HCT116 (cell line): ENCODE data around the gene RAD9A.

Experiments used
- POLR2A ChIP-seq: IDR thresholded peaks from 2 replicates; pipeline ENCODE4 v1.7.0; 2011; ENCODE audit warnings: borderline replicate concordance; ENCODE audit not compliant: insufficient read depth, insufficient read length; ENCODE audit errors: extremely low read depth
- TF ChIP-seq, protein P1 (sequence below), 3 experiments: fragments of 200-600 bp in 1 of 3; sonication (generic) in 1 of 3; IDR thresholded peaks in 2 of 3; conservative IDR thresholded peaks in 1 of 3; 2 replicates each; pipeline ENCODE4 v1.5.1; 2012 to 2017; ENCODE audit warnings: low read depth in 2 of 3, low read length in 2 of 3, antibody characterized with exemption in 1 of 3, borderline replicate concordance in 1 of 3, control low read depth in 1 of 3, mild to moderate bottlenecking in 1 of 3, mixed read lengths in 1 of 3, mixed run types in 1 of 3, moderate library complexity in 1 of 3; ENCODE audit not compliant: insufficient read depth in 1 of 3

DNA sequence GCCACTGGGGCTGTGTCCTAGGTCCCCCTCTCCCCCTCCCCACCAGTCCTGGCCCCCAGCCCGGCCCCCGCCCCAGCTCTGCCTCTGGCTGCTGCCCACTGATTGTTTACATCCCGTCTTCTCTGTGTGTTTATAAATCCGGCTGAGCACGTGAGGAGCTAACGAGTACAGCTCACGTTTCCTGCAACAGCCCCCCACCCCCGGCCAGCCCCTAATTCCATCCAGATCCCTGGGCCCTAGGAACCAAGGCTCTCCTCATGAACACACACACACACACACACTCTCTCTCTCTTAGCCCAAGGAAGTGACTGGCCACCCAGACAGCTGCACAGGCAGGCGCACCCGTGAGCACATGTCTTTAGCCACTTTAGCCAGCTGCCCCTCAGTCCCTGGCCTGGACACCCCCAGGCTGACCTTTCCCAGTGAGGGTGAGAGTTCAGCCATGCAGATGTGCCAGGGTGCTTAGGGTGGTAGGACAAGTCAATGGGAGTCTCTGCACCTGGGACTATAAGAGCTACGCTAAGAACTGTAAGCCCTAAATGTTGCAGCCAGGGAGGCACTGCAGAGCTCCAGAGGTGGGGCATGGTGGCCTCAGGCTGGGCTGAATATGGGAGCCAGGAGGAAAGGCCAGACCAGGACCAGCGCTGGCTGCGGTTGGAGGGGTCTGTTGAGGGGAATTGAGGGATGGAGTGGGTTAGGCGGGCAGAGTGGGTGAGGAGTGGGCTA, 21.3 kb upstream of the RAD9A start:
- TF ChIP-seq POLR2A, result no peak
- TF ChIP-seq, protein P1, sequence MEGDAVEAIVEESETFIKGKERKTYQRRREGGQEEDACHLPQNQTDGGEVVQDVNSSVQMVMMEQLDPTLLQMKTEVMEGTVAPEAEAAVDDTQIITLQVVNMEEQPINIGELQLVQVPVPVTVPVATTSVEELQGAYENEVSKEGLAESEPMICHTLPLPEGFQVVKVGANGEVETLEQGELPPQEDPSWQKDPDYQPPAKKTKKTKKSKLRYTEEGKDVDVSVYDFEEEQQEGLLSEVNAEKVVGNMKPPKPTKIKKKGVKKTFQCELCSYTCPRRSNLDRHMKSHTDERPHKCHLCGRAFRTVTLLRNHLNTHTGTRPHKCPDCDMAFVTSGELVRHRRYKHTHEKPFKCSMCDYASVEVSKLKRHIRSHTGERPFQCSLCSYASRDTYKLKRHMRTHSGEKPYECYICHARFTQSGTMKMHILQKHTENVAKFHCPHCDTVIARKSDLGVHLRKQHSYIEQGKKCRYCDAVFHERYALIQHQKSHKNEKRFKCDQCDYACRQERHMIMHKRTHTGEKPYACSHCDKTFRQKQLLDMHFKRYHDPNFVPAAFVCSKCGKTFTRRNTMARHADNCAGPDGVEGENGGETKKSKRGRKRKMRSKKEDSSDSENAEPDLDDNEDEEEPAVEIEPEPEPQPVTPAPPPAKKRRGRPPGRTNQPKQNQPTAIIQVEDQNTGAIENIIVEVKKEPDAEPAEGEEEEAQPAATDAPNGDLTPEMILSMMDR (IDR thresholded peaks at IDR 0.05 in 2 of 3, conservative IDR thresholded peaks at IDR 0.05 in 1 of 3; ENCODE audit: borderline replicate concordance in 1 of 3, insufficient read depth in 1 of 3, low read depth in 2 of 3, low read length in 2 of 3), result no peak
